ENCODE measurements around the gene TEX264.

The TEX264 gene

GRCh38 chr3:51676102-51676640, 5.1 kb downstream of the TEX264 start:
- no peak overlapping the region for H3K4me3 ChIP-seq (ENCODE audit: low read length)
- no peak for TF ChIP-seq CTCF (conservative IDR thresholded peaks at IDR 0.05; ENCODE audit: low read length)
- DNase-seq (ENCODE audit: low read depth) = no peak

GRCh38 chr3:51677358-51677757, 6.3 kb downstream of the TEX264 start:
- DNase-seq (ENCODE audit: low read depth) = no peak
- no peak for TF ChIP-seq CTCF (conservative IDR thresholded peaks at IDR 0.05; ENCODE audit: low read length)
- H3K4me3 ChIP-seq (ENCODE audit: low read length) = no peak overlapping the region

GRCh38 chr3:51678186-51678585, 7.1 kb downstream of the TEX264 start:
- no peak for TF ChIP-seq CTCF (conservative IDR thresholded peaks at IDR 0.05; ENCODE audit: low read length)

GRCh38 chr3:51678641-51679040, 7.6 kb downstream of the TEX264 start:
- no peak for TF ChIP-seq CTCF (conservative IDR thresholded peaks at IDR 0.05; ENCODE audit: low read length)
- H3K4me3 ChIP-seq (ENCODE audit: low read length) = no peak overlapping the region
- DNase-seq (ENCODE audit: low read depth) = no peak

More at GRCh38 chr3:51678186-51678585, 7.1 kb downstream of the TEX264 start:
- H3K4me3 ChIP-seq (ENCODE audit: low read length) = no peak overlapping the region
- no peak for DNase-seq (ENCODE audit: low read depth)

- no peak overlapping the region for H3K4me3 ChIP-seq (ENCODE audit: low read length)
- TF ChIP-seq CTCF (conservative IDR thresholded peaks at IDR 0.05; ENCODE audit: low read length) = no peak
- DNase-seq (ENCODE audit: low read depth) = no peak
These were observed 8.3 kb downstream of the TEX264 start for GRCh38 chr3:51679318-51679717.

- TF ChIP-seq CTCF (conservative IDR thresholded peaks at IDR 0.05; ENCODE audit: low read length) = no peak
- no peak overlapping the region for H3K4me3 ChIP-seq (ENCODE audit: low read length)
- DNase-seq (ENCODE audit: low read depth) = no peak
These were observed 8.7 kb downstream of the TEX264 start for GRCh38 chr3:51679777-51680176.

GRCh38 chr3:51680196-51680595, 9.1 kb downstream of the TEX264 start:
- H3K4me3 ChIP-seq (ENCODE audit: low read length) = no peak overlapping the region
- TF ChIP-seq CTCF (conservative IDR thresholded peaks at IDR 0.05; ENCODE audit: low read length) = no peak
- DNase-seq (ENCODE audit: low read depth) = no peak
